GM12873 (cell line): ENCODE measurements around the gene RHPN2.

Experiments used
- CTCF ChIP-seq: IDR thresholded peaks from 2 replicates; pipeline ENCODE4 v1.5.1; 2012; ENCODE audit warnings: low read depth, mild to moderate bottlenecking, moderate library complexity, low read length, control low read depth; ENCODE audit not compliant: insufficient read depth; ENCODE audit errors: missing control alignments

Gene RHPN2

GRCh38 chr19:33000510-33000909, 64.2 kb downstream of the RHPN2 start:
- TF ChIP-seq CTCF, result no peak

- TF ChIP-seq CTCF, result no peak
Measured at GRCh38 chr19:32998722-32999121, 66.0 kb downstream of the RHPN2 start.

- TF ChIP-seq CTCF, result no peak
Measured at GRCh38 chr19:32997716-32998355, 66.9 kb downstream of the RHPN2 start.

- TF ChIP-seq CTCF, result no peak
Measured at GRCh38 chr19:32988724-32989123, 76.0 kb downstream of the RHPN2 start.

- no peak for TF ChIP-seq CTCF
Measured at GRCh38 chr19:32977280-32977679, 87.4 kb downstream of the RHPN2 start.

GRCh38 chr19:32976223-32976805, 88.4 kb downstream of the RHPN2 start:
- peak; percentile 75 for TF ChIP-seq CTCF

- no peak for TF ChIP-seq CTCF
Measured at GRCh38 chr19:32971715-32972540, 92.8 kb downstream of the RHPN2 start, which contains the start of the genes CEP89 and FAAP24. Gene CEP89 (minus strand): TSS chr19:32971958. CDS start chr19:32971874, 84 bp downstream. Gene FAAP24 (plus strand): TSS chr19:32972242. CDS start chr19:32973197, 955 bp downstream.
